IMR-90 (cell line): ENCODE results near the gene NAMPT. TPM values are rescaled to one million over a fixed set of nuclear protein-coding genes. Genes with fewer than 3 reads are reported as not detected.

Source experiments
- ATAC-seq: fragments of 200-7000 bp; cut with Tn5 transposase; 2 replicates; pipeline ENCODE4 v1.9.1; 2020; ENCODE audit warnings: low read depth, mild to moderate bottlenecking, moderate library complexity
- BruUV-seq: library from RNA; stranded (reverse); fragments of 400-500 nt; replicated peaks from 2 replicates; lab custom pipeline; 2021; lab: Mats Ljungman, UMichigan
- CTCF ChIA-PET: fragments of 300-600 bp; formaldehyde crosslinking; extraction: SDS; loops from one replicate; lab custom pipeline; 2021; ENCODE audit warnings: antibody characterized with exemption; lab: Yijun Ruan, JAX
- POLR2A ChIA-PET: fragments of 300-600 bp; sonication (Branson Sonifier 250); formaldehyde crosslinking; loops from one replicate; lab custom pipeline; 2022; ENCODE audit warnings: antibody characterized with exemption; ENCODE audit not compliant: unreplicated experiment; lab: Charles Lee
- DNase-seq: peaks from one replicate; pipeline ENCODE4 v3.0.0; 2013
- H2AFZ ChIP-seq: replicated peaks from 2 replicates; pipeline ENCODE3; 2013; ENCODE audit warnings: low read length, mild to moderate bottlenecking; ENCODE audit not compliant: poor library complexity
- H2AK5ac ChIP-seq: 2 replicates; pipeline ENCODE4 v1.6.1; 2013; ENCODE audit warnings: low read depth, low read length, inconsistent platforms
- H2AK9ac ChIP-seq: replicated peaks from 2 replicates; pipeline ENCODE3; 2013; ENCODE audit warnings: mild to moderate bottlenecking, low read depth, low read length, moderate library complexity; ENCODE audit not compliant: poor library complexity
- H2BK120ac ChIP-seq: 2 replicates; pipeline ENCODE4 v1.6.1; 2013; ENCODE audit warnings: low read depth, low read length, inconsistent platforms
- H2BK15ac ChIP-seq: 3 replicates; pipeline ENCODE4 v1.6.1; 2013; ENCODE audit warnings: low read depth, low read length, inconsistent platforms
- H2BK20ac ChIP-seq: 2 replicates; pipeline ENCODE4 v1.6.1; 2013; ENCODE audit warnings: low read depth, mild to moderate bottlenecking, inconsistent platforms, low read length, moderate library complexity
- H2BK5ac ChIP-seq: 2 replicates; pipeline ENCODE4 v1.6.1; 2013; ENCODE audit warnings: mild to moderate bottlenecking, low read depth, low read length, inconsistent platforms; ENCODE audit not compliant: poor library complexity, severe bottlenecking
- H3K14ac ChIP-seq: replicated peaks from 2 replicates; pipeline ENCODE4 v1.6.1; 2013; ENCODE audit warnings: low read depth, low read length, inconsistent platforms
- H3K18ac ChIP-seq: 2 replicates; pipeline ENCODE4 v1.6.1; 2013; ENCODE audit warnings: low read depth, low read length, control low read depth
- H3K23ac ChIP-seq: 2 replicates; pipeline ENCODE4 v1.6.1; 2013; ENCODE audit warnings: low read depth, low read length, inconsistent platforms
- H3K27ac ChIP-seq: 2 replicates; pipeline ENCODE4 v1.5.1; 2013; ENCODE audit warnings: mild to moderate bottlenecking, control low read depth, low read length; ENCODE audit not compliant: insufficient read depth
- H3K27me3 ChIP-seq: 2 replicates; pipeline ENCODE4 v1.6.1; 2013; ENCODE audit warnings: low read length; ENCODE audit not compliant: control insufficient read depth, insufficient read depth
- H3K36me3 ChIP-seq: 2 replicates; pipeline ENCODE4 v1.6.1; 2013; ENCODE audit warnings: low read length, mixed read lengths; ENCODE audit not compliant: control insufficient read depth, insufficient read depth
- H3K4ac ChIP-seq: 2 replicates; pipeline ENCODE4 v1.6.1; 2013; ENCODE audit warnings: low read depth, low read length, inconsistent platforms
- H3K4me1 ChIP-seq: 2 replicates; pipeline ENCODE4 v1.6.1; 2013; ENCODE audit warnings: low read length, mixed read lengths; ENCODE audit not compliant: control insufficient read depth, insufficient read depth
- H3K4me2 ChIP-seq: 2 replicates; pipeline ENCODE4 v1.6.1; 2013; ENCODE audit warnings: low read depth, mild to moderate bottlenecking, control low read depth, low read length, moderate library complexity
- H3K4me3 ChIP-seq: 2 replicates; pipeline ENCODE4 v1.5.1; 2013; ENCODE audit warnings: low read depth, mild to moderate bottlenecking, control low read depth, low read length, moderate library complexity; ENCODE audit not compliant: insufficient read depth
- H3K56ac ChIP-seq: 2 replicates; pipeline ENCODE4 v1.6.1; 2013; ENCODE audit warnings: low read length, inconsistent platforms; ENCODE audit not compliant: insufficient read depth; ENCODE audit errors: extremely low read depth
- H3K79me1 ChIP-seq, 2 experiments: 2 replicates each; pipeline ENCODE4 v1.6.1; 2013; ENCODE audit warnings: low read length in 2 of 2, inconsistent platforms in 1 of 2, low read depth in 1 of 2
- H3K9ac ChIP-seq: 2 replicates; pipeline ENCODE4 v1.6.1; 2013; ENCODE audit warnings: low read depth, low read length, control low read depth
- H3K9me1 ChIP-seq: 2 replicates; pipeline ENCODE4 v1.6.1; 2013; ENCODE audit warnings: low read length, inconsistent platforms; ENCODE audit not compliant: insufficient read depth
- H3K9me3 ChIP-seq: 2 replicates; pipeline ENCODE4 v1.6.1; 2013; ENCODE audit warnings: low read length; ENCODE audit not compliant: control insufficient read depth, insufficient read depth
- H4K20me1 ChIP-seq: 2 replicates; pipeline ENCODE4 v1.6.1; 2013; ENCODE audit warnings: low read length, inconsistent platforms; ENCODE audit not compliant: insufficient read depth
- H4K5ac ChIP-seq: 2 replicates; pipeline ENCODE4 v1.6.1; 2013; ENCODE audit warnings: mild to moderate bottlenecking, low read depth, low read length, control low read depth
- H4K8ac ChIP-seq, 2 experiments: 2 replicates each; pipeline ENCODE4 v1.6.1; 2013; ENCODE audit warnings: low read depth in 2 of 2, low read length in 2 of 2, control low read depth in 1 of 2, inconsistent platforms in 1 of 2
- H4K91ac ChIP-seq: 2 replicates; pipeline ENCODE4 v1.6.1; 2013; ENCODE audit warnings: low read depth, low read length, inconsistent platforms; ENCODE audit not compliant: insufficient read depth
- CHD1 ChIP-seq: IDR thresholded peaks from 2 replicates; pipeline ENCODE4 v1.6.1; 2012; ENCODE audit warnings: low read depth, low read length, improper control_type of control experiment
- MAFK ChIP-seq: IDR thresholded peaks from 2 replicates; pipeline ENCODE4 v1.6.1; 2012; ENCODE audit warnings: low read depth, low read length, improper control_type of control experiment
- MAZ ChIP-seq: IDR thresholded peaks from 2 replicates; pipeline ENCODE4 v1.6.1; 2012; ENCODE audit warnings: low read depth, mild to moderate bottlenecking, low read length, improper control_type of control experiment, moderate library complexity, borderline replicate concordance
- POLR2A ChIP-seq: IDR thresholded peaks from 2 replicates; pipeline ENCODE4 v1.6.1; 2012; ENCODE audit warnings: mild to moderate bottlenecking, low read depth, low read length
- WGBS, 2 experiments: methylation state at CpG; one replicate each; pipeline versions ENCODE4 v1.1.5 to v1.1.7; 2013; ENCODE audit warnings: missing lambda C conversion rate in 2 of 2; ENCODE audit not compliant: insufficient read length in 1 of 2; ENCODE audit errors: extremely low coverage in 2 of 2; 5-methylcytosine and 5-hydroxymethylcytosine counted together
- dilution Hi-C: fragments of 300-500 bp; cut with HindIII; formaldehyde crosslinking; loops from one replicate; pipeline ENCODE4 v1.14.3; 2018; ENCODE audit warnings: low sequenced_read_pairs; ENCODE audit not compliant: unreplicated experiment
- in situ Hi-C: fragments of 300-500 bp; cut with MboI; formaldehyde crosslinking; loops from 3 replicates; pipeline ENCODE4 v1.14.3; 2019; ENCODE audit warnings: low sequenced_read_pairs, inconsistent platforms, mixed read lengths
- intact Hi-C: fragments of 100-400 bp; cut with micrococcal nuclease; formaldehyde crosslinking; loops from 2 replicates; pipeline ENCODE4 v1.10.0; 2022
- polyA plus RNA-seq, 3 experiments: library from polyadenylated mRNA; depleted of rRNA; stranded (reverse); fragments of >200 nt; gene quantifications; 2 replicates each; pipeline ENCODE4 v1.2.3, GENCODE V29; 2012; ENCODE audit warnings: low replicate concordance in 1 of 3
- total RNA-seq: library from RNA; depleted of rRNA; stranded (reverse); fragments of >200 nt; gene quantifications from 2 replicates; pipeline ENCODE4 v1.2.3, GENCODE V29; 2012
- TF ChIP-seq, protein P1 (sequence below): fragments of 150-350 bp; IDR thresholded peaks from 2 replicates; pipeline ENCODE4 v1.6.1; 2017; ENCODE audit warnings: mild to moderate bottlenecking, antibody characterized with exemption, low read length, low read depth

Gene NAMPT
- total and polyA plus RNA-seq, 2 of the 4 experiments (the other 2 are of a cell fraction): 13.3 to 31.7 TPM

DNA sequence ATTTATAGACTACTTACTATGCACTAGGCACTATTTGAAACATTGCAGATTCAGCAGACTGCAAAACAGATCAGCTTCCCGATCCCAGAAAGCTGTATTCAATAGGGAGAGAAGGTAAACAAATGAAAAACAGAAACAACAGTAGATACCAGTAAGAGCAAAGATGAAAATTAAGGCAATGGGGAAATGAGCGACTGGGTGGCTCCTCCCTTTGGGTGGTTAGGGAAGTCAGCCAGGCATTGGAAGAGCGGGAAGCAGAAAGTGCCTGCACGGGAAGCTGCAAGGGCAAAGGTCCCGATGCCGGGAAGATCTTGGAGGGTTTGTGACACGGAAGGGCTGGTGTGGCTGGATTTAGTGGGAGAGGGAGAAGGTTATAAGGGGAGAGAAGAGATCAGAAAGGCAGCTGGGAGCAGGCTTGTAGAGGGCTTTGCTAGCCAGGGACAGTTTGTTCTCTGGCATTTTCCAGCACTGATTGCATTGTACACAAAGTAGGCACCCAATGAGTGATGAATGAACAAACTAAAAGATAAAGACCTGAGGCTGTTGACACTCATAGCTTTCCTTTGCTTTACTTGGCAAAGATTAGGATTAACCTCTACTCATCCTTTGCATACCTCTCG, 67.8 kb downstream of the NAMPT start:
- dilution Hi-C loops (no loop called here), intact Hi-C loops (no loop called here)
- 0 out of 2 replicates have a peak overlapping the region, but pooled peaks have one; percentile 18 for H3K9ac ChIP-seq

More for the DNA sequence above, 67.8 kb downstream of the NAMPT start:
- H4K20me1 ChIP-seq: no peaks in the 10 kb centered on the region
- H3K9me1 ChIP-seq: peaks cover 6% of the 10 kb centered on the region
- H2AK5ac ChIP-seq: 0 out of 2 replicates have a peak overlapping the region, but pooled peaks have one; percentile 61
- ATAC-seq: peak; percentile 68
- peak overlapping the region; percentile 77; the same call in 2 of the 3 replicates for H2BK15ac ChIP-seq
- H3K27ac ChIP-seq: peak overlapping the region; percentile 67
- H2BK120ac ChIP-seq: peak overlapping the region; percentile 35
- H3K36me3 ChIP-seq: no peaks in the 10 kb centered on the region
- CTCF ChIA-PET: no interaction called here
- no peaks in the 10 kb centered on the region for H3K9me3 ChIP-seq
- H3K4me2 ChIP-seq: peak overlapping the region; percentile 89
- peak overlapping the region; percentile 31; the same call in 1 of the 2 replicates for H3K18ac ChIP-seq
- peak overlapping the region; percentile 7 to 11; a peak in 2 of 4 replicates for H4K8ac ChIP-seq
- TF ChIP-seq, protein P1, sequence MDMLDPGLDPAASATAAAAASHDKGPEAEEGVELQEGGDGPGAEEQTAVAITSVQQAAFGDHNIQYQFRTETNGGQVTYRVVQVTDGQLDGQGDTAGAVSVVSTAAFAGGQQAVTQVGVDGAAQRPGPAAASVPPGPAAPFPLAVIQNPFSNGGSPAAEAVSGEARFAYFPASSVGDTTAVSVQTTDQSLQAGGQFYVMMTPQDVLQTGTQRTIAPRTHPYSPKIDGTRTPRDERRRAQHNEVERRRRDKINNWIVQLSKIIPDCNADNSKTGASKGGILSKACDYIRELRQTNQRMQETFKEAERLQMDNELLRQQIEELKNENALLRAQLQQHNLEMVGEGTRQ: no peak
- TF ChIP-seq CHD1 (no peak), MAFK (peak; percentile 21; the same call in 1 of the 2 replicates), MAZ (no peak), POLR2A (no peak)
- H3K27me3 ChIP-seq: peaks cover 2% of the 10 kb centered on the region; the same call in 1 of the 2 replicates
- peak overlapping the region; percentile 20 for H2AK9ac ChIP-seq
- H3K79me1 ChIP-seq: no peaks in the 10 kb centered on the region
- H4K91ac ChIP-seq: peak overlapping the region; percentile 45; the same call in 1 of the 2 replicates
- H3K14ac ChIP-seq: peak overlapping the region; percentile 67
- no peak overlapping the region for H4K5ac ChIP-seq
- no peak overlapping the region for H2BK5ac ChIP-seq
- WGBS, 2 experiments: 3% methylated on average over 5 of the region's 8 CpGs; no CpG with 5 or more reads in 1 of the 2 experiments
- no peak overlapping the region; the same call in 1 of the 2 replicates for H3K56ac ChIP-seq
- peak overlapping the region; percentile 53; the same call in 1 of the 2 replicates for H3K4ac ChIP-seq
- POLR2A ChIA-PET: no interaction called here
- peak overlapping the region; percentile 31; the same call in 1 of the 2 replicates for H3K23ac ChIP-seq
- peak; percentile 42 for DNase-seq
- peak overlapping the region; percentile 59 for H2BK20ac ChIP-seq
- H2AFZ ChIP-seq: peak overlapping the region; percentile 69
- no peak overlapping the region for H3K4me3 ChIP-seq
- in situ Hi-C loops: no loop called here
- no TSS peak for BruUV-seq
- H3K4me1 ChIP-seq: peaks cover 7% of the 10 kb centered on the region
